A673 (cell line): Measurements from ENCODE around the gene ALOX12.
"Not testable (repeated sequence)": the region's sequence is repeated elsewhere in the genome, so short reads cannot be mapped to it uniquely, and the experiment has no call there.

Source experiments
- EZH2 ChIP-seq: fragments of 200-600 bp; sonication (generic); IDR thresholded peaks from 2 replicates; pipeline ENCODE4 v1.6.1; 2017; ENCODE audit warnings: borderline replicate concordance, low read depth, mild to moderate bottlenecking, mixed read lengths, antibody characterized with exemption, low read length; ENCODE audit not compliant: poor library complexity, severe bottlenecking
- TF ChIP-seq, protein P1 (sequence below): fragments of 300-800, 200-600 bp; sonication (generic); conservative IDR thresholded peaks from 2 replicates; pipeline ENCODE4 v1.5.1; 2017; ENCODE audit warnings: low read depth, mild to moderate bottlenecking, antibody characterized with exemption, low read length, moderate library complexity, mixed read lengths

DNA sequence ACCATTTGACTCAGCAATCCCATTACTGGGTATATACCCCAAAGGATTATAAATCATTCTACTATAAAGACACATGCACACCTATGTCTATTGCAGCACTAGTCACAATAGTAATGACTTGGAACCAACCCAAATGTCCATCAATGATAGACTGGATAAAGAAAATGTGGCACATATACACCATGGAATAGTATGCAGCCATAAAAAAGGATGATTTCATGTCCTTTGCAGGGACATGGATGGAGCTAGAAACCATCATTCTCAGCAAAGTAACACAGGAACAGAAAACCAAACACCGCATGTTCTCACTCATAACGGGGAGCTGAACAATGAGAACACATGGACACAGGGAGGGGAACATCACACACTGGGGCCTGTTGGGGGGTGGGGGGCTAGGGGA is 44.9 kb upstream of the ALOX12 start:
- TF ChIP-seq, protein P1, sequence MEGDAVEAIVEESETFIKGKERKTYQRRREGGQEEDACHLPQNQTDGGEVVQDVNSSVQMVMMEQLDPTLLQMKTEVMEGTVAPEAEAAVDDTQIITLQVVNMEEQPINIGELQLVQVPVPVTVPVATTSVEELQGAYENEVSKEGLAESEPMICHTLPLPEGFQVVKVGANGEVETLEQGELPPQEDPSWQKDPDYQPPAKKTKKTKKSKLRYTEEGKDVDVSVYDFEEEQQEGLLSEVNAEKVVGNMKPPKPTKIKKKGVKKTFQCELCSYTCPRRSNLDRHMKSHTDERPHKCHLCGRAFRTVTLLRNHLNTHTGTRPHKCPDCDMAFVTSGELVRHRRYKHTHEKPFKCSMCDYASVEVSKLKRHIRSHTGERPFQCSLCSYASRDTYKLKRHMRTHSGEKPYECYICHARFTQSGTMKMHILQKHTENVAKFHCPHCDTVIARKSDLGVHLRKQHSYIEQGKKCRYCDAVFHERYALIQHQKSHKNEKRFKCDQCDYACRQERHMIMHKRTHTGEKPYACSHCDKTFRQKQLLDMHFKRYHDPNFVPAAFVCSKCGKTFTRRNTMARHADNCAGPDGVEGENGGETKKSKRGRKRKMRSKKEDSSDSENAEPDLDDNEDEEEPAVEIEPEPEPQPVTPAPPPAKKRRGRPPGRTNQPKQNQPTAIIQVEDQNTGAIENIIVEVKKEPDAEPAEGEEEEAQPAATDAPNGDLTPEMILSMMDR = not testable (repeated sequence)
- TF ChIP-seq EZH2 = not testable (repeated sequence)
